NCI-H146 treated with DMSO at 0.1 percent for 48 hours (cell line): ENCODE results near the gene LCN2.
"Not testable (repeated sequence)": the region's sequence is repeated elsewhere in the genome, so short reads cannot be mapped to it uniquely, and the experiment has no call there.

Experiments
- DNase-seq: peaks from one replicate; lab custom pipeline; 2025; ENCODE audit not compliant: unreplicated experiment; lab: John Stamatoyannopoulos, UW

LCN2 gene

DNA sequence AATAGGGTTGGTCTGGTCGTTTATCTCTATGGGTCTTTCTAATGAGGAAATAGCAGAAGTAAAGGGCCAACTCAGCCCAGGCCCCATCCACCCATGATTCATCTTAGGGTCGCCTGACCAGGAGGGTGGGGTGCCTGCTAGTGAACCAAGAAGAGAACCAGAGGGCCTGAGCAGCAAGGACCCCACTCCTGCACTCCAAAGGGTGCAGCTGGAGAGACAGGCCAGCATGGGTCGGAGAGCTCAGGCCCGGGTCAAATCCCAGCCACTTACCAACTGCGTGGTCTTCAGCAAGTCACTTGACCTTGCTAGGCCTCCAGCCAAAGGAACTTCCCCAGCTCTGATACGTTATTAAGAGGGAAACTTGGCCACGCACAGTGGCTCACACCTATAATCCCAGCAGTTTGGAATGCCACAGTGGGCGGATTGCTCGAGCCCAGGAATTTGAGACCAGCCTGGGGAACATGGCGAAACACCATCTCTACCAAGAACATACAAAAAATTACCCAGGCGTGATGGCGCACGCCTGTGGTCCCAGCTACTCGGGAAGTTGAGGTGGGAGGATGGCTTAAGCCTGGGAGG is 15.1 kb downstream of the LCN2 start:
- DNase-seq, result no peak

DNA sequence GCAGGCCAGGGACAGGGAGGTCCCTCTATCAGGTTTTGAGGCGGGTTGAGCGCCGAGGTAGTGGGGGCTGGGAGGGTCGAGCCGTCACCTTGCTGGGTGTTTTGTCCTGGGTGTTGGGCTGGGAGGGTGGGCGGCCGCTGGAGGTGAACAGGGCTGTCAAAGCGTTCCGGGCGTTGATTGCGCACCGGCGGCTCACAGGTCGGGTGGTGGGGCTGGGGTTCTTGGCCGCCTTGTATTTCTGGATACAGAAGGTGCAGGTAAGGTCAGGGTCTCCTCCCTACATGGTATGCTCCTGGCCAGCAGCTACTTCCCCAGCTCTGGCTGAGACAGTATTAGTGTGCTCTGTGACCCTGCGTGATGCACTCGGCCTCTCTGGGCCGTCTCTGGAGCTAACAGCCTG is 16.9 kb downstream of the LCN2 start:
- DNase-seq, result no peak

DNA sequence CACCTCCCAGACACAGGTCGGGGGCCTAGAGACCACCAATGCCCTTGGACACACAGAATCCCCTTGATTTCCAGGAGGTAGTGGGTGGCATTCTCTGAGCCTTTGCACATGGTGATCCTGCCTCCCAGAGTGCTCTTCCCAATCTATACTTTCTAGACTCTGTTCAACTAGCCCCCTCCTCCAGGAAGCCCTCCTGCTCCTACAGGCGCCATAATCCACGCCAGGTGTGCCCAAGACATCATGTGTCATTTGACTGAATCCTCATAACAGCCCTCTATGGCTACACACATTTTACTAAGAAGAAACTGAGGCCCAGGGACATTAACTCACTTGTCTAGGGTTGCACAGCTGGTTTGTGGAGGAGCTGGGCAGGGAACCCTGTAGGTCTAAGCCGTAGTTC is 18.0 kb downstream of the LCN2 start:
- no peak for DNase-seq

DNA sequence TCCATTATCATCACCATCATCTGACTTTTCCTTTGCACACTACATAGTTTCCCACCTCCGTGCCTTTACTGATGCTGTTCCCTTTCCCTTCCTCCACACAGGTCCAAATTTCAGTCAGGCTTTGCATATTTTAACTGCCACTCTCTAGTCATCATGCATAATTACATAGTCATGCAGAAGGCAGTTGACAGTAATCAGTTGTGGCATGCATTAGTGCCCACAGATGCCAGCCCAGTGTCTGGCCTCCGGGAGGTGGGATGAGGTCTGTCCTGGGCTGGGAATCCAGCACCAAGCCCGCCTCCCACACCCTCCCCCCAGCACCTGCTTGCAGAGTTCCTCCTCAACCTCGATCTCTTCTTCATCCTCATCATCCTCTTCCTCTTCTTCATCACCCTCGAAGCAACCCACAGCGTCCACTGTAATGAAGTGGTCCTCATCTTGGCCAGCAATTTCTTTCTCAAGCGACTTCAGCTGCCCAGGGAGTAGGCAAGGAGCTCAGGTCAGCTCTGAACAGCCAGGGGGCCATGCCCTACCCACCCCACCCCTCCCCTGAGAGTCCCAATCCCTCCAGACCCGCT is 19.6 kb downstream of the LCN2 start:
- no peak for DNase-seq

DNA sequence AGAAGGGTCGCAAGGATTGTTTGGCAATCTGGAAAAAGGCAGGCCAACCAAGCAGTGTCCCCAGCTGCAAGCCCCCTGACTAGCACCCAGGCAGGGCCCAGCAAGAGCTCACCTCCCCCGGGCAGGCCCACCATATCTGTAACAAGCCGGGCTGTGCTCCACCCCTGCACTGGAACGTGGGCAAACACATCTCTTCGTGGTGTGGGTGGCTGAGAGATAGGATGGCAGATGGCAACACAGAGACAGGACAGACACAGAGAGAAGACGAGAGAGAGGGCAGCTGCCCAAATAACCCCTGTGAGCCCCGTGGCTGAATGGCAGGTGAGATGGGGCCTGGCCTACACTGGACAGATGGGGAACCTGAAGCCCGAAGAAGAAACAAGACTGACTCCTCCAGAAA is 20.2 kb downstream of the LCN2 start:
- no peak for DNase-seq

DNA sequence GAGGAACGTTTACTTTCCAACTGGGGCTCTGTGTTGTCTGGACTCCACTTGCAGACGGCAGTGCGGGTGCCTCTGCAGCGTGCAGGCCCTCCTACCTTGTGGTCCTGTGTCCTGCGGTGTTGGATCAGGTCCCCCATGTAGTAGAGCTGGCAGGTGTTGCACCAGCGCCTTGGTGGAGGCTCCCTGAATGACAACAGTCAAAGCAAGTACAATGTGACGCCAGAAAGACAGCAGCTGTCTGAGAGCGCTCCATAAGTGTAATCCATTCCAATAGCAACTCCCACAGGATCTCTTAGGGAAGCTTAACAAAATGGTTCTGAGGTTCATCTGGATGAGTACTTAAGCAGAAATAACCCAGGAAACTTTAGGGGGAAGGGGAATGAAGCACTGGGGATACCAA is 20.7 kb downstream of the LCN2 start:
- no peak for DNase-seq

DNA sequence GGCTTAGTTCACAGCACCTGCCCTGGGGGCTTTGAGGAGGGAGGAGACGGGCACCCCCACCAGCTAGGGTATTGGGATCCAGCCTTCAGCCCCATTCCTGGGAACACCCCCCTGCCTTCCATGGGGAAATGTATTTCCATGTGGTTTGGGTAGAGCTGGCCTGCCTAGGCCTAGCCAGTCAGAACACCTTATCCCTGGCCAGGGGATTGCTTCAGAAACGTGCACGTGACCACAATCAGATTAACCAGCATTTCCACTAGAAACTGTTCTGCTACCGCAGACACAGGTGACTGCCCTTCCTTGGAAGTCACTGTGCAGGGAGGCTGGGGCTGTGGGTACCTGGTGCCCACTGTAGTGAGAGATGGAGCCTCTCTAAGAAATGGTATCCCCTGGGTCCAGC is 24.8 kb downstream of the LCN2 start:
- DNase-seq, result no peak

DNA sequence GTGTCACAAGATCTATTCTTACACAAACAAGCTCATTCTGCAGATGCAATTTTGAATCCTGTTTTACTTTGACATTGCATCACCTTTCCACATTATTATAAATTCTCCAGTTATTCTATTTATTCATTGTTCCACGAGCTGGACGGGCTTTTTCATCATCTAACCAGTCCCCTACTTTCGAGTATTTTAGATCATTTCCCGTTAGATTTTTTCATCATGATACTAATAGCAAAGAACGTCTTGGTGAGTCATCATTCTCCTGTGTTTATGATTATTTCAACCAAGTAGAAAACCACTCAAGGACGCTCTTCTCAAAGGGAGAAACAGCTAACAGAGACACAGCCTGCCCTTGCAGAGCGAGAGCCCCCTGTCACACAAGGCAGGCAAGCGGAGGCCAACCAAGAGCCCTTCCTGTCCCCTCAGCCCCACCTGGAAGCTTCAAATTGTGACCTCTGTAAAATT is 25.9 kb downstream of the LCN2 start:
- DNase-seq, result no peak

DNA sequence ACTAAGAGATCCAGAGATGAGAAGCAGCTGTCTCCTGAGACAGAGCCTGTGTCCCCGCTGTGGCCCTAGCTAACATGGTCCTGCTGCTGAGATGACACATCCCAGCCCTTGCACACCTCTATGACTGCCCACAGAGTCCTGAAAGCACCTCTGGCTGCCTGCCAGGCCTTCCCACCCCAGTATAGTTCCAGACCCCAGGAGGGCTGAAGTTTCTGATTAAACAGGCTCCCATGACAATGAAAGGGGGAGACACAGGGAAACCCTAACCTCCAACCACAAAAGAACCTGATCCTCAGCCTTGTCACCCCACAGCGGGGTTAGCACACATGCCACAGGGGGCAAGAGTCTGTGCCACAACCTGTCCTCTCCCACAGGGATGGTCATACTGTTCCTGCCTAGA is 26.5 kb downstream of the LCN2 start:
- peak; percentile 35 for DNase-seq

DNA sequence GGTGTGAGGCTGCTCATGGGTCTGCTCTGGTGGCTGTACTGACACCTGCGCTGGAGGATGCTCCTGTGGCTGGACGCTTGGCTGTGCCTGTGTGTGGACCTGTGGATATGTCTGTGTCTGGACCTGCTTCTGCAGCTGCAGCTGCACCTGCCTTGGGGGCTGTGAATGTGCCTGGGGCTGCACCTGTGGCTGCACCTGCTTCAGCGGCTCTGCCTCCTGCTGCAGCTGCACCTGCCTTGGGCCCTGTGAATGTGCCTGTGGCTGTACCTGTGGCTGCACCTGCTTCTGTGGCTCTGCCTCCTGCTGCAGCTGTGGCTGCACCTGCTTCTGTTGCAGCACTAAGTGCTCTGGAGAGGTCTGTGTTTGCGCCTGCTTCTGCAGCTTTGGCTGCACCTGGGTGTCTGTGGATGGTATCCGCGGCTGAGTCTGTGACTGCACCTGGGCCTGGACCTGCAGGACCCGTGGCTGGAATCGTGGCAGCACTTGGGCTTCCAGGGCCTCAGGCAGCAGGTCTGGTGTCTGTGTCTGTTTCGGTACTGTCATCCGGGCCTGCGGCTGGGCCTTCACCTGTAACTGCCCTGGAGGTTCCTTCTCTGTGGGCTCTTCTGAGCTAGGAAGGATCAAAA is 29.7 kb downstream of the LCN2 start:
- DNase-seq, result no peak

DNA sequence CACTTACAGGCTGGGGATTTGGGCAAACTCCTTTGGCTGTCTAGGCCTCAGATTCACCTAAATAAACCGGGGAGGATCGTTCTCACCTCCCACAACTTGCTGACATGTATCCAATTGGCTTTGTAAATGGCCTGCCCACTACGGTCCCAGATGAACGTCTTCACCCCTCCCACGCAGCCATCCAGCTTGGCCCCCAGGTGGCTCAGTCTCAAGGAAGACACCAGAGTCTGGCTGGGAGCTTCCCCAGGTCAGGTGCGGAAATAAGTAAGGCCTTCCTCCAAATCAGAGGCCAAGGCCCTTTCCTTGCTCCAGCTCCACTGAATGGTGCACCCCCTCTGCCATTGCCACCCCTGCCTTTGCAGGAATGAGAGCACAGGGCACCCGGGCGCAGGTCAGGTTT is 30.7 kb downstream of the LCN2 start:
- DNase-seq, result no peak

DNA sequence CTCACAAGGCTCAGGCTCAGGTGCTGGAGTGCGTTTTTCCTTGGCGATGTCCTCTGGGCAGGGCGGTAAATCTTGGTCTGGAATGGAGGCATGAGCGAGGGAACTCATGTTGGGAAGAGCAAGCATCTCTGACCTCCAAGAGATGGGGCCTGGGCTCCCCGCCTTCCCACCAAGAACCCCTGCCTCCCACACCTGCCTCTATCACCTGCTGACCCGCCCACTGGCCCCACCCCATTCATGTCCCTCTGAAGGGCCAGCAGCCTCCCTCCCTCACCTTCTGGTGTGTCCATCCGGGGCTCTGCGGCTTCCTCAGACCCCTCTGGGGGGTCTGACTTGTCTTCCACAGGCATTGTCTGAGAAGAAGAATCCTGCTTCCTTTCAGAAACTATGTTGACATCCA is 31.2 kb downstream of the LCN2 start:
- DNase-seq, result no peak

DNA sequence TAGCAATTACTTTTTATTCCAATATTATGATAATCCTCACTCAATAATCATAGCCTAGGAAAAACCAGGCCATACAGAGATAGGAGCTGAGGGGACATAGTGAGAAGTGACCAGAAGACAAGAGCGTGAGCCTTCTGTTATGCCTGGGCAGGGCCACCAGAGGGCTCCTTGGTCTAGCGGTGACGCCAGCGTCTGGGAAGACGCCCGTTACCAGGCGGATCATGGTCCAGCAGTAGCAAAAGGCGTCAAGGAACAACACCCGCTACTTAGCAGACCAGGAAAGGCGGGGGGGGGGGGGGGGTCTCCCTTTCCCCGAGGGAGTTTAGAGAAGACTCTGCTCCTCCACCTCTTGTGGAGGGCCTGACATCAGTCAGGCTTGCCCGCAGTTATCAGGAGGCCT is 32.2 kb downstream of the LCN2 start:
- DNase-seq, result not testable (repeated sequence)

DNA sequence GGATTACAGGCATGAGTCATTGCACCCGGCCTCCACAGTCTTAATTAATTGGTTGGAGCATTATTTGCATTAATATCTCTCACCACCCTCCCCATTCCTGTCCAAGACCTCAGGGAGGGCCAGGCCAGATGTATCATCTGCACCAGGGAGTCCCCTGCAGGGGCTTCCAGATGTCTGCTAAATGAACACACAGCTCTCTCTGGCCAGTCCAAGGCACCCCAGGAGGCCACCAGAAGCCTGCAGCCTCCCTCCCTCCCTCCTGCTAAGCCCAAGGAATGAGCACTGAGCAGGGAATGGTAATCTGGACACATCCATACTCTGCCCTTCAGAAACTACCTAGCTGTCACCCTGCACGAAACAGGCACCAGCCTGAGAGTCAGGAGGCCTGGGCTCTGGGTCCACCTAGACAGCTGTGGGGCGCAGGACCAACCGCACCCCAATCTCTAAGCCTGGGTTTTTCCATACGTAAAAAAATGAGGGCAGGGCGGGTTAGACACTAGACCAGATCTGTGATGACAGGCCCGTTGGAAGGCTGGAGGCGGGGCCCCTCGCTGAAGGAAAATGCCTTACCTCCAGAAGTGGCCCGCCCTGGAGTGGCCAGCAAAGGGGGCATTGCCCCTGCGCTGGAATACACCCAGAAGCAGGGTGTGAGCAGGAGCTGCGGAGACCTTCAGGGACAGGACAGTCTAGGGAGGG is 33.8 kb downstream of the LCN2 start:
- DNase-seq, result no peak

DNA sequence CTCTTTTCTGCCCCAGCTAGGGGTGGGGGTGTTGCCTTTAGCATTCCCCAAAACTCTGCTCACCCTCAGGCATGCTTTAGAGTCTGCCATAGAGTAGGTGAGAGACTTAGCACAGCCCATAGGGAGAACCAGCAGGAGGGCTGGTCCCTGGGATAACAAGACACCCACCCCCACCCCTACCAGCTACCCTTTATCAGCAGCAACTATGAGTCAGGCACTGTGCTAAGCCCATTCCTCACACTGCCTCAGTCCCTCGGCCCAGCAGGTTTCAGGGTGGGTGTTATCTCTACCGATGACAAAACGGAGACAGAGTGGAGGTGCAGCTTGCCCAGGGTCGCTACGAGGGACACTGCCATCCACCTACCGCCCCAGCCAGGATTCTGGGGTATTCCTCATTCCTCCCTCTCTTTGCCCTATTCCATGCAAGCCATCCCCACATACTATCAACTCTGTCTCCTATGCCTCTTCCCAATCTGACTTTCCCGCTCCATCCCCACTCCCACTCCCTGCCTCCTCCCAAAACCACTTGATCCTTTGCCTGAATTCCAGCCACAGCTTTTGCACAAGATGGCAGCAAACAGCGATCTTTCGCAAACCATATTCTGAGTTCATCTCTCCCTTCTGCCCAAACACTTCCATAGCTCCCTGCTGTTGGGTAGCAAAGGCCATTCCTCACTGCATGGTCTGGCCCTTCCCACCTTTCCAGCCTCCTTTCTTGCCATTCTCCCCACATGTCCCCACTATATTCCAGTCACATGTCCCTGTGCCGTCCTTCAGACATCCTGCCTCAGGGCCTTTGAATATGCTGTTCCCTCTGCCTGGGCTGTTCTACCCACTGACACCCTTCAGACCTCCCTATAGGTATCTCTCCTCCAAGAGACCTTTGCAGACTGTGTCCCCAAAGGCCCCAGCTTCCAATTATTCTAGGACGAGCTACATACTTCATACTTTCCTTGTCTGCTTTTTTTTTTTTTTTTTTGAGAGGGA is 37.0 kb downstream of the LCN2 start:
- DNase-seq, result no peak

DNA sequence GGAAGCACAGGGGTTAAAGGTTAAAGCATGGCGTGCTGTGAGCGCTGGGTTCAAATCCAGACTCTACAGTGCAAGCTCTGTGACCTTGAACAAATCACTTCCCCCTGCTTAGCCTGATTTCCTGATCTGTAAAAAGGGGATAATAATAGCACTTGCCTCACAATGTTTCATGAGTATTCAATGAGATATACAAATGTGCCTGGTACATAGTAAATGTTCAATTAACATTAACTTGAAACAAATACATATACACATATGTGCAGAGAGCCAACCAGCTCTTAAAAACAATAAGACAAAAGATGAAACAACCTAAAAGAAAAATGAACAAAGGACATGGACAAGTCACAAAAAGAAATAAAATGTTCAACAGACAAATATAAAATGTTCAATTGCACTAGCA is 38.1 kb downstream of the LCN2 start:
- no peak for DNase-seq

DNA sequence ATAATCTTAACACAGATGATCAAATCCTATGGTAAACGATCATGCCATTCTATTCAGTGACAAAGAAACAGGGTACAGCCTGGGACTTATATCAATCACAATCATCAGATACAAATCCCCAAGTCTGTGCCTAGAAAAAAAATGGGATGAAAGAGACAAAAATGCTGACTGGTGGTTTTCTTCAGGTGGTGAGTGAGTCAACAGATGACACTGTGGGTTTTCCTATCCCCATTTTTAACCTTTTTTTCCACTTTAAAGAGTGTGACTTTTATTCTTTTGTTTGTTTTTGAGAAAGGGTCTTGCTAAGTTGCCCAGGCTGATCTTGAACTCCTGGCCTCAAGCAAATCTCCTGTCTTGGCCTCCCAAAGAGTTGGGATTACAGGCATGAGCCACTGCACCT is 39.0 kb downstream of the LCN2 start:
- DNase-seq, result no peak

DNA sequence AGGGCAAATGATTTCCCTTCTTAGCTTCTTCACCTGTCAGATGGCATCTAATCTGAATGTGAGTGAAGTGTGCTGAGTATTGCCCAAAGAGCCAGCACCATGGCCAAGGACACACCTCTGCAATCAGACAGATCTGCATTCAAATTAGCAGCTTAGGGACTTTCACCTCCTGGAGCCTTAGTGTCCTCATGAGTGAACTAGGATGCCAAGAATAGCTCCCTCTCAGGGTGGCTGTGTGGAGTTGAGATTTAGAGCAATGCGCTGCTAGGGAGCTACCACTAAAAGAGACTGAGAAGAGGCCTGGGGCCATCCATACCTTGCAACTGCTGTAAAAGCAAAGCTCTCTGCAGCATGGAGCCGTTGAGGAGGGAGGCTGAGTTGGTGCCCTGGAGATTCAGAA is 40.8 kb downstream of the LCN2 start:
- no peak for DNase-seq

DNA sequence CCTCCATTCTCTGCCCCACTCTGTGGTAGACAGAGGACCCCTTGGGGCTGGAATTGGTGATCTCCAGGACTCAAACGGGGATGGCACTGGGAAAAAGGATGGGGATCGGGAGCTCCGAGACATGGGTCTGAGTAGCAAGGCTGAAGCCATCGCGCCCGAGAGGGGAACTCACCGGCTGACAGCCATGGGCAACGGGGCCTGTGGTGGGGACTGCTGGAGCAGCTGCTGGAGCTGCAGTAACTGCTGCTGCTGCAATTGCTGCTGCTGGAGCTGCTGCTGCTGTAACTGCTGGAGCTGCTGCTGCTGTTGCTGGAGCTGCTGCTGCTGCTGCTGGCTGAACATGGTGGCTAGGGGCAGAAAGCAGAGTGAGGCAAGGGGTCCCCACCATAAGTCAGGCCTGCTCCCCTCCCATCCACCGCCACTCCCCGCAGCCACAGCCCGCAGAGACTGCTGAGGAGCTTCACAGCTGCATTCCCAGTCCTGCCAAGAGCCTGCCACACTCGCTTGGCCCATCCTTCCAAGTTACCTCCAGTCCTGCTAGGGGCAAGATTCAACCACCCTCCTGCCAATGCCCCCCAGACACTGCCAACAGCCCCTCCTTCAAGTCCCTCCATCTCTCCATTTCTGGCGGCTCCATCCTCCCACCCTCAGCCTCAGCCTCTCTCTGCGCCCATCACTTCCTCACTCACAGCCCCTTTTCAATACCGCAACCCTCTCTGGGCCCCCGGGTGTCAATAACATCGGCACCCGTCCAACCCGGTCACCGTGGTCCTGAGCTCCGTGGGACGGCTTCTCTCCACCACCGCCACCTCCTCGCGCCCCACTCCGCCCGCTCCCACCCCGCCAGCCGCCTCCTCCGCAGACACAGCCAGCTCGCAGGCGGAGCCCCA is 41.5 kb downstream of the LCN2 start:
- DNase-seq, result no peak

DNA sequence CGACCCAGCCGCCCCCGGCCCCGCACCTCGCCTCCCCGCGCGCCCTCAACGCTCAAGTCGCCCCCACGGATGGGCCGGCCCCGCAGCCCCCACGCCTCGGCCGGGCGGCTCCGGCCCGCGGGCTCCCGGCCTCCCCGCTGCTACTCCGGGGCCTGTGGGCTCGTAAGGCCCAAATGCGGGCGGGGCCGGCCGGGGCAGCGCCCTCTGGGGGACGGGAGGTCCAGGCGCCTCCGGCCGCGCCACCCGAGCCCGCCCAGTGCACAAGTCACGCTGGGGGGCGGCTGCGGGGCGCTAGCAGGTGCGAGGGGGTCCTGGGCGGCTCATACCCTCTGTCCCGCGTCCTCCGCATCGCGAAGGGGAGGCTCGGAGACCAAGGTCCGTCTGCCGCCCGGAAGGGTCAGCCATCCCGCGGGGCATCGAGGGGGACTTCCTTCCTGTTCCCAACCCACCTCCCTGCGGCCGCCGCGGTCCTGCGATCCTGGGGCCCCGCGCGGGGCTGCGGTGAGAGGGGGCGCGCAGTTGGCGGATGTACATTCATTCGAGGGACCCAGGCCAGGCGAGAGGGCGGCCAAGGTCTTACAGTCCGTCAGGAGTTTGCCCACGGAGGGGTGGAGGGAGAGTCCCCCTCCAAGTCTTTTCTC is 42.3 kb downstream of the LCN2 start, which contains the start of gene CIZ1:
Gene CIZ1, minus strand, starts transcription at position 167 of the 641 bp plus-strand sequence. CDS start 715 bp downstream, outside the sequence.
- peak; percentile 35 for DNase-seq
